Omental fat pad (tissue), 4 donors: Measurements from ENCODE around the gene SH3PXD2A. TPM values are rescaled to one million over a fixed set of nuclear protein-coding genes. Genes with fewer than 3 reads are reported as not detected.

Source experiments
- ATAC-seq: fragments of 150-250 bp; one replicate; pipeline ENCODE4 v1.9.1; 2016; ENCODE audit warnings: mild to moderate bottlenecking, moderate library complexity; ENCODE audit not compliant: low FRiP score
- DNase-seq: peaks from one replicate; pipeline ENCODE4 v3.0.0-alpha.2; 2019; ENCODE audit warnings: low spot score
- CTCF ChIP-seq, 3 donors: fragments of 450-650 bp; IDR thresholded peaks; one replicate each; pipeline ENCODE4 v1.5.1; 2016 to 2017; ENCODE audit warnings: antibody characterized with exemption in 3 of 3, mild to moderate bottlenecking in 3 of 3, moderate library complexity in 2 of 3
- total RNA-seq, 4 donors: library from RNA; depleted of rRNA; stranded (reverse); fragments of >200 nt; gene quantifications; one replicate each; pipeline ENCODE4 v1.1.0, GENCODE V29; 2016

SH3PXD2A gene
- total RNA-seq, 4 donors from 2014 or later: 21.0 to 36.3 (median 22.5) TPM

GRCh38 chr10:103714232-103714891, 141.0 kb downstream of the SH3PXD2A start:
- no peak for ATAC-seq
- DNase-seq: no peak
- no peak for TF ChIP-seq CTCF (IDR thresholded peaks at IDR 0.05)

- TF ChIP-seq CTCF (IDR thresholded peaks at IDR 0.05): no peak
- no peak for DNase-seq
- no peak for ATAC-seq
These were observed 141.7 kb downstream of the SH3PXD2A start for GRCh38 chr10:103713676-103714075.

- peak; percentile 98 for DNase-seq
- TF ChIP-seq CTCF (IDR thresholded peaks at IDR 0.05): peak in 2 of 3 donors; percentile 49 to 83
- ATAC-seq: peak; percentile 66
These were observed 142.4 kb downstream of the SH3PXD2A start for GRCh38 chr10:103712898-103713498.

DNA sequence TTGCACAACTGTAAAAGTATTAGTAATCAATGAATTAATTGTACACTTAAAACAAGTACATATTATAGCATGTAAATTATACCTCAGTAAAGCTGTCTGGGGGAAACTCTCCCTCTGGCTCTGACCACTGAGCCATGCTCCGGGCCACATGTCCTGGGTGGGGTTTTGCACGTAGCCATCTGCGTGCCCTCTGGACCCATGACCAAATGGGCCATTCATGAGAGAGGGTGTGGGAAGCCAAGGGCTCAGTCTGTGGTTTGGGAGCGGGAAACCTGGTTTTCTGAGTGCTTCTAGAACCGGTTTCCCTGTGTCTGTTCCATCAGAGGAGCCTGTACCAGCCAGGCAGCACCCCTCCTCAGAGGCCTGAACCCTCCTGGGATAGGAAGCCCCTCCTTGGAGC, 143.2 kb downstream of the SH3PXD2A start:
- TF ChIP-seq CTCF (IDR thresholded peaks at IDR 0.05): no peak
- DNase-seq (no peak), ATAC-seq (no peak)

- DNase-seq (no peak), ATAC-seq (no peak)
- TF ChIP-seq CTCF (IDR thresholded peaks at IDR 0.05): no peak
These were observed 143.9 kb downstream of the SH3PXD2A start for GRCh38 chr10:103711351-103711994.

- no peak for TF ChIP-seq CTCF (IDR thresholded peaks at IDR 0.05)
- ATAC-seq: no peak
- DNase-seq: no peak
These were observed 144.9 kb downstream of the SH3PXD2A start for GRCh38 chr10:103710490-103710889.
